ENCODE data around the gene CORO6. TPM values are rescaled to one million over a fixed set of nuclear protein-coding genes. Genes with fewer than 3 reads are reported as not detected.

CORO6 gene
- total and polyA plus RNA-seq, 2 of the 13 experiments (the other 11 are each of a cell fraction or from before 2014, with no cell fraction given): 0.42 to 0.82 TPM

DNA sequence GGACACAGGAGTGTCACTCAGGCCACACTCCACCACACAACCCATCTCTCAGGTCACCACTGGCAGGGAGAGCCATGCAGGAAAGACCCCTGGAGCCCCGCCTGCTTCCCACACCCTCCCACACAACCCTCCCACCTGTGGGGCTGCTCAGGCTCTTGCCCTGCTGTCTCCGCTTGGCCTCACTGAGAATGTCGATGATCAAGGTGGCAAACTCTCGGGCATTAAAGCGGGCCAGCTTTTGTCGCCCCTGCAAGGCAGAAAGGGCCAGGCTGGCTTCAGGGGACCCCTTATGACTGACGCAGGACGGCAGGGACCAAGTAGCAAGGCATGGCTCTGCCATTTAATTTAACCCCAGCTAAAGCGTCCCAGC lies 45.7 kb downstream of the CORO6 start:
- Histone ChIP-seq H3K4me2 (ENCODE audit: low read depth, low read length) (no peak overlapping the region), H2AFZ (ENCODE audit: low read length) (no peak overlapping the region), H3K27me3 (ENCODE audit: control insufficient read depth in 1 of 2, insufficient read depth in 2 of 2, low read length in 2 of 2) (no peaks in the 10 kb centered on the region), H3K79me2 (ENCODE audit: insufficient read depth, low read length) (no peaks in the 10 kb centered on the region), H4K20me1 (ENCODE audit: insufficient read depth, low read length) (no peaks in the 10 kb centered on the region), H3K27ac (ENCODE audit: extremely low read length, insufficient read depth, low read length) (no peak overlapping the region), H3K4me3 (replicated peaks in 1 of 3; ENCODE audit: insufficient read depth in 1 of 3, low read depth in 2 of 3, low read length in 3 of 3) (no peak overlapping the region), H3K4me1 (ENCODE audit: insufficient read depth, low read length) (peaks cover 23% of the 10 kb centered on the region), H3K36me3 (replicated peaks in 1 of 2; ENCODE audit: control insufficient read depth in 1 of 2, insufficient read depth in 2 of 2, low read length in 2 of 2) (peaks cover 5 to 20% of the 10 kb centered on the region in 2 experiments; a peak in 4 of 5 replicates), H3K9ac (ENCODE audit: insufficient read depth, low read depth, low read length) (no peak overlapping the region), H3K9me3 (ENCODE audit: low read length) (no peaks in the 10 kb centered on the region)
- in situ Hi-C loops (cut with HindIII; ENCODE audit: extremely low pct_ligation_motif_present, low pct_unique_long_range_greater_than_20kb): no loop called here
- FAIRE-seq (no peak), ATAC-seq (no peak), DNase-seq (ENCODE audit: low spot score) (no peak)
- ChIA-PET CTCF (ENCODE audit: low intra/inter-chr PET ratio, low total read pairs) (no interaction called here), POLR2A (no interaction called here)
- intact Hi-C loops (cut with micrococcal nuclease; ENCODE audit: unreplicated experiment): no loop called here
- BruUV-seq (replicated peaks): no TSS peak
- WGBS (ENCODE audit: low lambda C conversion rate): 98% methylated on average over 9 of the region's 9 CpGs
- TF ChIP-seq, protein P1, sequence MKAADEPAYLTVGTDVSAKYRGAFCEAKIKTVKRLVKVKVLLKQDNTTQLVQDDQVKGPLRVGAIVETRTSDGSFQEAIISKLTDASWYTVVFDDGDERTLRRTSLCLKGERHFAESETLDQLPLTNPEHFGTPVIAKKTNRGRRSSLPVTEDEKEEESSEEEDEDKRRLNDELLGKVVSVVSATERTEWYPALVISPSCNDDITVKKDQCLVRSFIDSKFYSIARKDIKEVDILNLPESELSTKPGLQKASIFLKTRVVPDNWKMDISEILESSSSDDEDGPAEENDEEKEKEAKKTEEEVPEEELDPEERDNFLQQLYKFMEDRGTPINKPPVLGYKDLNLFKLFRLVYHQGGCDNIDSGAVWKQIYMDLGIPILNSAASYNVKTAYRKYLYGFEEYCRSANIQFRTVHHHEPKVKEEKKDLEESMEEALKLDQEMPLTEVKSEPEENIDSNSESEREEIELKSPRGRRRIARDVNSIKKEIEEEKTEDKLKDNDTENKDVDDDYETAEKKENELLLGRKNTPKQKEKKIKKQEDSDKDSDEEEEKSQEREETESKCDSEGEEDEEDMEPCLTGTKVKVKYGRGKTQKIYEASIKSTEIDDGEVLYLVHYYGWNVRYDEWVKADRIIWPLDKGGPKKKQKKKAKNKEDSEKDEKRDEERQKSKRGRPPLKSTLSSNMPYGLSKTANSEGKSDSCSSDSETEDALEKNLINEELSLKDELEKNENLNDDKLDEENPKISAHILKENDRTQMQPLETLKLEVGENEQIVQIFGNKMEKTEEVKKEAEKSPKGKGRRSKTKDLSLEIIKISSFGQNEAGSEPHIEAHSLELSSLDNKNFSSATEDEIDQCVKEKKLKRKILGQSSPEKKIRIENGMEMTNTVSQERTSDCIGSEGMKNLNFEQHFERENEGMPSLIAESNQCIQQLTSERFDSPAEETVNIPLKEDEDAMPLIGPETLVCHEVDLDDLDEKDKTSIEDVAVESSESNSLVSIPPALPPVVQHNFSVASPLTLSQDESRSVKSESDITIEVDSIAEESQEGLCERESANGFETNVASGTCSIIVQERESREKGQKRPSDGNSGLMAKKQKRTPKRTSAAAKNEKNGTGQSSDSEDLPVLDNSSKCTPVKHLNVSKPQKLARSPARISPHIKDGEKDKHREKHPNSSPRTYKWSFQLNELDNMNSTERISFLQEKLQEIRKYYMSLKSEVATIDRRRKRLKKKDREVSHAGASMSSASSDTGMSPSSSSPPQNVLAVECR (CRISPR knock-in tag; IDR thresholded peaks at IDR 0.05; ENCODE audit: borderline replicate concordance): no peak
- no peak for TF ChIP-seq PCBP1 (IDR thresholded peaks at IDR 0.05; ENCODE audit: borderline replicate concordance, low read depth, low read length)
- no peak for TF ChIP-seq PHB2 (IDR thresholded peaks at IDR 0.05; ENCODE audit: partially characterized antibody)
- no peak for TF ChIP-seq MED8 (CRISPR knock-in tag; IDR thresholded peaks at IDR 0.05; ENCODE audit: insufficient replicate concordance)
- TF ChIP-seq, protein P2, sequence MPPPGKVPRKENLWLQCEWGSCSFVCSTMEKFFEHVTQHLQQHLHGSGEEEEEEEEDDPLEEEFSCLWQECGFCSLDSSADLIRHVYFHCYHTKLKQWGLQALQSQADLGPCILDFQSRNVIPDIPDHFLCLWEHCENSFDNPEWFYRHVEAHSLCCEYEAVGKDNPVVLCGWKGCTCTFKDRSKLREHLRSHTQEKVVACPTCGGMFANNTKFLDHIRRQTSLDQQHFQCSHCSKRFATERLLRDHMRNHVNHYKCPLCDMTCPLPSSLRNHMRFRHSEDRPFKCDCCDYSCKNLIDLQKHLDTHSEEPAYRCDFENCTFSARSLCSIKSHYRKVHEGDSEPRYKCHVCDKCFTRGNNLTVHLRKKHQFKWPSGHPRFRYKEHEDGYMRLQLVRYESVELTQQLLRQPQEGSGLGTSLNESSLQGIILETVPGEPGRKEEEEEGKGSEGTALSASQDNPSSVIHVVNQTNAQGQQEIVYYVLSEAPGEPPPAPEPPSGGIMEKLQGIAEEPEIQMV (CRISPR knock-in tag; IDR thresholded peaks at IDR 0.05; ENCODE audit: low read depth): no peak
- TF ChIP-seq, protein P3, sequence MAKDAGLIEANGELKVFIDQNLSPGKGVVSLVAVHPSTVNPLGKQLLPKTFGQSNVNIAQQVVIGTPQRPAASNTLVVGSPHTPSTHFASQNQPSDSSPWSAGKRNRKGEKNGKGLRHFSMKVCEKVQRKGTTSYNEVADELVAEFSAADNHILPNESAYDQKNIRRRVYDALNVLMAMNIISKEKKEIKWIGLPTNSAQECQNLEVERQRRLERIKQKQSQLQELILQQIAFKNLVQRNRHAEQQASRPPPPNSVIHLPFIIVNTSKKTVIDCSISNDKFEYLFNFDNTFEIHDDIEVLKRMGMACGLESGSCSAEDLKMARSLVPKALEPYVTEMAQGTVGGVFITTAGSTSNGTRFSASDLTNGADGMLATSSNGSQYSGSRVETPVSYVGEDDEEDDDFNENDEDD (CRISPR knock-in tag; IDR thresholded peaks at IDR 0.05; ENCODE audit: borderline replicate concordance): no peak
- no peak for TF ChIP-seq ZNF253 (CRISPR knock-in tag; IDR thresholded peaks at IDR 0.05; ENCODE audit: borderline replicate concordance)
- TF ChIP-seq KLF6 (CRISPR knock-in tag; IDR thresholded peaks at IDR 0.05): no peak
- TF ChIP-seq SIN3B (IDR thresholded peaks at IDR 0.05; ENCODE audit: low read length): no peak
- no peak for TF ChIP-seq THAP11 (CRISPR knock-in tag; IDR thresholded peaks at IDR 0.05)
- TF ChIP-seq, protein P4, sequence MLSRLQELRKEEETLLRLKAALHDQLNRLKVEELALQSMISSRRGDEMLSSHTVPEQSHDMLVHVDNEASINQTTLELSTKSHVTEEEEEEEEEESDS (CRISPR knock-in tag; IDR thresholded peaks at IDR 0.05; ENCODE audit: borderline replicate concordance): no peak
